Mesothelial cell of epicardium (in vitro differentiated cells): ENCODE measurements around the gene MALRD1. TPM values are rescaled to one million over a fixed set of nuclear protein-coding genes. Genes with fewer than 3 reads are reported as not detected.

Source experiments
- DNase-seq, 2 experiments: peaks; one replicate each; pipeline ENCODE4 v3.0.0; 2021; ENCODE audit warnings: low spot score in 2 of 2; ENCODE audit not compliant: unreplicated experiment in 2 of 2
- H3K27ac Mint-ChIP-seq: 2 replicates; pipeline ENCODE4 v1.8.0; 2021; ENCODE audit warnings: mixed read lengths
- H3K27me3 Mint-ChIP-seq: 2 replicates; pipeline ENCODE4 v1.8.0; 2021; ENCODE audit warnings: low read depth, mixed read lengths
- H3K36me3 Mint-ChIP-seq: 2 replicates; pipeline ENCODE4 v1.8.0; 2021; ENCODE audit warnings: mixed read lengths
- H3K4me1 Mint-ChIP-seq: 2 replicates; pipeline ENCODE4 v1.8.0; 2021; ENCODE audit warnings: mixed read lengths
- H3K4me3 Mint-ChIP-seq: 2 replicates; pipeline ENCODE4 v1.8.0; 2021; ENCODE audit warnings: mild to moderate bottlenecking, moderate library complexity, mixed read lengths
- H3K9me3 Mint-ChIP-seq: 2 replicates; pipeline ENCODE4 v1.8.0; 2021; ENCODE audit warnings: mixed read lengths
- total RNA-seq: library from RNA; stranded (reverse); gene quantifications from 3 replicates; pipeline ENCODE4 v1.2.1, GENCODE V29; 2021
- TF ChIP-seq, protein P1 (sequence below): fragments of 200-600 bp; sonication (generic); IDR thresholded peaks from one replicate; pipeline ENCODE4 v1.5.0; 2021; ENCODE audit warnings: antibody characterized with exemption; ENCODE audit not compliant: unreplicated experiment

MALRD1 gene
- total RNA-seq, 1 donor from 2014 or later: 11.1 TPM

DNA sequence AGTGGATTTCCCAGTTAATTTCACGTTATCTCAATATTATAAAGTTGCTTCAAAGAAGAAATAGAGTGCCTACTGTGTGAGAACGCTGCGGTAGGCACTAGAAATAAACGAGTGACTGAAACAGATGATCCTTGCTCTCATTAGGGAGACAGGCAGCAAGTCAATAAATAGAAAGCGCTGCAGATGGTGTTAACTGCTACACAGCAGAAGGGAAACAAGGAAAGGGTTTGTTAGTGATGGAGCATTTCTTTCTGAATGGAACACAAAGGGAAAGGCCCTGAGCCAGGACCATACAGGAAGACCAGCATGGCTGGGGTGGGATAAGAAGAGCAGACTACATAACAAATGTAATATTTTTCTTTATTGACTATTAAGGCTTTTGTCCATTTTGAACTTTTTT lies 235.2 kb downstream of the MALRD1 start:
- TF ChIP-seq, protein P1, sequence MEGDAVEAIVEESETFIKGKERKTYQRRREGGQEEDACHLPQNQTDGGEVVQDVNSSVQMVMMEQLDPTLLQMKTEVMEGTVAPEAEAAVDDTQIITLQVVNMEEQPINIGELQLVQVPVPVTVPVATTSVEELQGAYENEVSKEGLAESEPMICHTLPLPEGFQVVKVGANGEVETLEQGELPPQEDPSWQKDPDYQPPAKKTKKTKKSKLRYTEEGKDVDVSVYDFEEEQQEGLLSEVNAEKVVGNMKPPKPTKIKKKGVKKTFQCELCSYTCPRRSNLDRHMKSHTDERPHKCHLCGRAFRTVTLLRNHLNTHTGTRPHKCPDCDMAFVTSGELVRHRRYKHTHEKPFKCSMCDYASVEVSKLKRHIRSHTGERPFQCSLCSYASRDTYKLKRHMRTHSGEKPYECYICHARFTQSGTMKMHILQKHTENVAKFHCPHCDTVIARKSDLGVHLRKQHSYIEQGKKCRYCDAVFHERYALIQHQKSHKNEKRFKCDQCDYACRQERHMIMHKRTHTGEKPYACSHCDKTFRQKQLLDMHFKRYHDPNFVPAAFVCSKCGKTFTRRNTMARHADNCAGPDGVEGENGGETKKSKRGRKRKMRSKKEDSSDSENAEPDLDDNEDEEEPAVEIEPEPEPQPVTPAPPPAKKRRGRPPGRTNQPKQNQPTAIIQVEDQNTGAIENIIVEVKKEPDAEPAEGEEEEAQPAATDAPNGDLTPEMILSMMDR: no peak
- Mint-ChIP-seq H3K9me3 (no peaks in the 10 kb centered on the region), H3K27ac (no peak overlapping the region)

DNA sequence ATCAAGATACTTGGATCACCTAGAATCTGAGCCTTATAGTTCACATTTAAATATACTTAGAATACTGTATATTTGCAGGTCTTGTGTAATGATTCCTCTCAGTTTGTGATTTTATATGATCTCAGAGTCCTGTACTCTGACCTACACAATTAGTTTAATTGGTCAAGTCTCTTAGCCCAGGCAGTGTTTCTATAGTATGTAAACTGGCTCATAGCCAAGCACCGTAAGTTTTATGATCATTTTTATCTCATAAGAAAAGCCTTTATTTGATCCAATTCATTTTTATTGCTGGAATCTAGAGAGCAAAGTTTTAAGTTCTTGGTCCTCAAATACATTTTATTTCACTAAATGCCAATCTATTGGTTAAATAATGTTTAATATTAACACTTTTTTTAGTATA lies 242.2 kb downstream of the MALRD1 start:
- Mint-ChIP-seq H3K27me3 (no peaks in the 10 kb centered on the region), H3K27ac (no peak overlapping the region), H3K36me3 (no peaks in the 10 kb centered on the region), H3K4me1 (peaks cover 2% of the 10 kb centered on the region), H3K4me3 (no peak overlapping the region), H3K9me3 (no peaks in the 10 kb centered on the region)
- TF ChIP-seq, protein P1: no peak
- DNase-seq: no peak

More for the DNA sequence above, 235.2 kb downstream of the MALRD1 start:
- Mint-ChIP-seq H3K4me1 (no peaks in the 10 kb centered on the region), H3K4me3 (no peak overlapping the region), H3K36me3 (no peaks in the 10 kb centered on the region), H3K27me3 (no peaks in the 10 kb centered on the region)
- DNase-seq: no peak

DNA sequence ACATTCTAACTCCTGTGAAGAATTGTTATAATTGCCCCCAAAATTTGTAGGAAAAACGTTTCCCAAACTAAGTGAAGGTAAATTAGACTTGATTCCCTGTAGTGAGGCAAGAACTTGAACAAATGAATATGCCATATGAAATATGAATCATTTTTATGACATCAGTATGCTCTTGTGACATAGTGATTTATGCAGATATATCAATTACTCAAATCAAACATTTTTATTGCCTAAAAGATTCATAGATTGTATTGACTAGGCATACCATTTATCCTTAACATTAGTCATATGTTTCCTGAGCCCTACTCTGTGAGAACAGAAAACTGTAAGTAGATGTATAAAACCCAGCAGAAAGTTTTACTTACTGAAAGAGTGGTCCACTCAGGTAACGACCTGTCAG lies 245.6 kb downstream of the MALRD1 start:
- Mint-ChIP-seq H3K9me3 (no peaks in the 10 kb centered on the region), H3K27me3 (no peaks in the 10 kb centered on the region), H3K36me3 (no peaks in the 10 kb centered on the region), H3K27ac (no peak overlapping the region), H3K4me3 (no peak overlapping the region), H3K4me1 (peaks cover 10% of the 10 kb centered on the region)
- no peak for DNase-seq
- TF ChIP-seq, protein P1: no peak

DNA sequence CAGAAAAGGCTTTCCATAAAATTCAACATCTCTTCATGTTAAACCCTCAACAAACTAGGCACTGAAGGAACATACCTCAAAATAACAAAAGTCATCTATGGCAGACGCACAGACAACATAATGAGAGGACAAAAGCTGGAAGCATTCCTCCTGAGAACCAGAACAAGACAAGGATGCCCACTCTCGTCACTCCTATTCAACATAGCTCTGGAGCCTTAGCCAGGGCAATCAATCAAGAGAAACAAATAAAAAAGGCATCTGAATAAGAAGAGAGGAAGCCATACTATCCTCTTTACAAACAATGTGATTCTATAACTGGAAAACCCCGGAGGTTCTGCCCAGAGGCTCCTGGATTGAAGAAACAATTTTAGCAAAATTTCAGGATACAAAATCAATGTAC lies 251.0 kb downstream of the MALRD1 start:
- peaks cover 3% of the 10 kb centered on the region for H3K27me3 Mint-ChIP-seq

DNA sequence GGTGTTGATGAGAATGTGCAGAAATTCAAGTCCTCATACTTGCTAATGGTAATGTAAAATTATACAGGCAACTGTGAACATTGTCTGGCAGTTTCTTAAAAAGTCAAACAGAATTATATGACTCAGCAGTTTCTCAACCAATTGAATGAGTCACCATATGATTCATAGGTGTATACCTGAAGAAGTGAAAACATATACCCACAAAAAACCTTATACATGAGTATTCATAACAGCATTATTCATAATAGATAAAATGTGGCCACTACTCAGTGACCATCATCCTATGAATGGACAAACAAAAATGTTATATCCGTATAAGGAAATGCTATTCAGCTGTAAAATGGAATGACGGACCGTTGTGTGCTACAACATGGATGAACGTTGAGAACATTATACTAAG lies 253.5 kb downstream of the MALRD1 start:
- Mint-ChIP-seq H3K36me3 (no peaks in the 10 kb centered on the region), H3K27ac (no peak overlapping the region), H3K9me3 (peaks cover 7% of the 10 kb centered on the region), H3K27me3 (peaks cover 3% of the 10 kb centered on the region), H3K4me3 (no peak overlapping the region), H3K4me1 (peaks cover 7% of the 10 kb centered on the region)
- DNase-seq: no peak
- TF ChIP-seq, protein P1: no peak

More for the DNA sequence above, 251.0 kb downstream of the MALRD1 start:
- Mint-ChIP-seq H3K4me1 (peaks cover 7% of the 10 kb centered on the region), H3K4me3 (no peak overlapping the region), H3K9me3 (peaks cover 7% of the 10 kb centered on the region), H3K27ac (no peak overlapping the region), H3K36me3 (no peaks in the 10 kb centered on the region)
- TF ChIP-seq, protein P1: no peak
- no peak for DNase-seq

DNA sequence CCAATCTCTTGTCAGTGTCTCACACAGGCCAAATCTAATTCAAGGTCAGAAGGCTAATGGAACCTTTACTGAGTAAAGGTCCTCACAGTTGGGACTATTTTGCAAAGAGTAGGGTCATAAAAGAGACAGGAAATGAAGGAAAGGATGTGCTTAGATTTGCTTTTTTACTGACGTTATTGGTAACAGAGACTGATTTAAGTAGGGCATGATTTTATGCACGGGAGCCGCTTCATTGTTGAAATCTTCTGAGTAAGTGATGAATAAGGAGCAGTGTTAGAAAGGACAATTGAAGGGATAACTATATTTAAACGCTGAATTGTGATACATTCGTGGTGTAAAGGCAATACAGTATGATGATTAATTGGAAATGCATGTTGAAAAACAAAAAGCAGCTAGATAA lies 261.5 kb downstream of the MALRD1 start:
- no peak for DNase-seq
- no peaks in the 10 kb centered on the region for H3K36me3 Mint-ChIP-seq
- peaks cover 3% of the 10 kb centered on the region for H3K4me1 Mint-ChIP-seq
- no peaks in the 10 kb centered on the region for H3K9me3 Mint-ChIP-seq
- H3K27me3 Mint-ChIP-seq: no peaks in the 10 kb centered on the region
- H3K27ac Mint-ChIP-seq: no peak overlapping the region
- TF ChIP-seq, protein P1: no peak
- no peak overlapping the region for H3K4me3 Mint-ChIP-seq
